PC-9 (cell line): Measurements from ENCODE around the gene MACROD1. TPM values are rescaled to one million over a fixed set of nuclear protein-coding genes. Genes with fewer than 3 reads are reported as not detected.

Experiments
- BruUV-seq: library from RNA; stranded (reverse); fragments of 400-500 nt; replicated peaks from 2 replicates; lab custom pipeline; 2021; lab: Mats Ljungman, UMichigan
- CTCF ChIA-PET: fragments of 300-600 bp; sonication (Branson Sonifier 250); formaldehyde crosslinking; loops from one replicate; lab custom pipeline; 2022; ENCODE audit warnings: antibody characterized with exemption; lab: Charles Lee
- POLR2A ChIA-PET: fragments of 300-600 bp; sonication (Branson Sonifier 250); formaldehyde crosslinking; loops from one replicate; lab custom pipeline; 2022; ENCODE audit warnings: antibody characterized with exemption; ENCODE audit not compliant: unreplicated experiment; lab: Charles Lee
- DNase-seq, 2 experiments: peaks; one replicate each; pipeline versions ENCODE4 v3.0.0 to v3.0.0-alpha.2; 2015 to 2022; ENCODE audit warnings: mixed read lengths in 1 of 2
- H2AFZ ChIP-seq: fragments of 200-600 bp; sonication (generic); 2 replicates; pipeline ENCODE4 v1.8.1; 2017; ENCODE audit warnings: antibody characterized with exemption
- H3F3A ChIP-seq: fragments of 200-600 bp; sonication (generic); 2 replicates; pipeline ENCODE4 v1.8.1; 2017; ENCODE audit warnings: antibody characterized with exemption, mild to moderate bottlenecking, low read depth; ENCODE audit not compliant: insufficient read depth
- H3K27ac ChIP-seq: fragments of 200-600 bp; sonication (generic); 2 replicates; pipeline ENCODE4 v1.6.1; 2016; ENCODE audit warnings: mixed run types
- H3K27me3 ChIP-seq: fragments of 200-600 bp; sonication (generic); 2 replicates; pipeline ENCODE4 v1.6.1; 2016; ENCODE audit warnings: low read depth, mixed run types; ENCODE audit not compliant: insufficient read depth
- H3K36me3 ChIP-seq: fragments of 200-600 bp; sonication (generic); 2 replicates; pipeline ENCODE4 v1.6.1; 2016; ENCODE audit warnings: low read depth, mixed run types
- H3K4me1 ChIP-seq: fragments of 200-600 bp; sonication (generic); replicated peaks from 2 replicates; pipeline ENCODE4 v1.6.1; 2016; ENCODE audit warnings: mixed run types; ENCODE audit not compliant: insufficient read depth
- H3K4me2 ChIP-seq: fragments of 200-600 bp; sonication (generic); 2 replicates; pipeline ENCODE4 v1.6.1; 2017; ENCODE audit warnings: mixed run types
- H3K4me3 ChIP-seq: fragments of 200-600 bp; sonication (generic); 2 replicates; pipeline ENCODE4 v1.6.1; 2016; ENCODE audit warnings: mixed run types
- H3K79me2 ChIP-seq: fragments of 200-600 bp; sonication (generic); 2 replicates; pipeline ENCODE4 v1.6.1; 2017; ENCODE audit warnings: low read depth, mixed run types
- H3K9me2 ChIP-seq: fragments of 200-600 bp; sonication (generic); 2 replicates; pipeline ENCODE4 v1.8.1; 2017; ENCODE audit warnings: mild to moderate bottlenecking; ENCODE audit not compliant: insufficient read depth
- H3K9me3 ChIP-seq: fragments of 200-600 bp; sonication (generic); 2 replicates; pipeline ENCODE4 v1.8.1; 2016; ENCODE audit warnings: low read depth; ENCODE audit not compliant: insufficient read depth
- H4K20me1 ChIP-seq: fragments of 200-600 bp; sonication (generic); 2 replicates; pipeline ENCODE4 v1.8.1; 2017; ENCODE audit not compliant: insufficient read depth
- EZH2 ChIP-seq: fragments of 200-600 bp; sonication (generic); IDR thresholded peaks from 2 replicates; pipeline ENCODE4 v1.8.0; 2017; ENCODE audit warnings: antibody characterized with exemption, low read depth
- intact Hi-C: fragments of 100-400 bp; cut with micrococcal nuclease; formaldehyde crosslinking; loops from one replicate; pipeline ENCODE4 v1.10.0; 2022; ENCODE audit not compliant: unreplicated experiment
- total RNA-seq: library from RNA; stranded (reverse); gene quantifications from 2 replicates; pipeline ENCODE4 v1.2.3, GENCODE V29; 2021
- TF ChIP-seq, protein P1 (sequence below): fragments of 200-600 bp; sonication (generic); conservative IDR thresholded peaks from 2 replicates; pipeline ENCODE4 v1.6.1; 2017; ENCODE audit warnings: mixed run types, antibody characterized with exemption, mild to moderate bottlenecking, moderate library complexity

Gene MACROD1
- total RNA-seq, 1 experiment from 2014 or later: 41.0 TPM

- ChIA-PET CTCF (no interaction called here), POLR2A (no interaction called here)
- Histone ChIP-seq H3K27ac (no peak overlapping the region), H3K4me2 (no peak overlapping the region), H3K4me3 (no peak overlapping the region), H4K20me1 (peaks cover 39% of the 10 kb centered on the region), H3K79me2 (no peaks in the 10 kb centered on the region), H3K9me2 (no peaks in the 10 kb centered on the region), H3K36me3 (no peaks in the 10 kb centered on the region), H3K4me1 (no peaks in the 10 kb centered on the region), H3F3A (peaks cover 6% of the 10 kb centered on the region; the same call in 1 of the 2 replicates), H3K27me3 (no peaks in the 10 kb centered on the region), H2AFZ (no peak overlapping the region), H3K9me3 (no peaks in the 10 kb centered on the region)
- no peak for DNase-seq
- BruUV-seq: no TSS peak
- intact Hi-C loops: no loop called here
- TF ChIP-seq EZH2: no peak
- TF ChIP-seq, protein P1, sequence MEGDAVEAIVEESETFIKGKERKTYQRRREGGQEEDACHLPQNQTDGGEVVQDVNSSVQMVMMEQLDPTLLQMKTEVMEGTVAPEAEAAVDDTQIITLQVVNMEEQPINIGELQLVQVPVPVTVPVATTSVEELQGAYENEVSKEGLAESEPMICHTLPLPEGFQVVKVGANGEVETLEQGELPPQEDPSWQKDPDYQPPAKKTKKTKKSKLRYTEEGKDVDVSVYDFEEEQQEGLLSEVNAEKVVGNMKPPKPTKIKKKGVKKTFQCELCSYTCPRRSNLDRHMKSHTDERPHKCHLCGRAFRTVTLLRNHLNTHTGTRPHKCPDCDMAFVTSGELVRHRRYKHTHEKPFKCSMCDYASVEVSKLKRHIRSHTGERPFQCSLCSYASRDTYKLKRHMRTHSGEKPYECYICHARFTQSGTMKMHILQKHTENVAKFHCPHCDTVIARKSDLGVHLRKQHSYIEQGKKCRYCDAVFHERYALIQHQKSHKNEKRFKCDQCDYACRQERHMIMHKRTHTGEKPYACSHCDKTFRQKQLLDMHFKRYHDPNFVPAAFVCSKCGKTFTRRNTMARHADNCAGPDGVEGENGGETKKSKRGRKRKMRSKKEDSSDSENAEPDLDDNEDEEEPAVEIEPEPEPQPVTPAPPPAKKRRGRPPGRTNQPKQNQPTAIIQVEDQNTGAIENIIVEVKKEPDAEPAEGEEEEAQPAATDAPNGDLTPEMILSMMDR: no peak
These were observed 156.2 kb downstream of the MACROD1 start for GRCh38 chr11:64009710-64010109.

- no peak overlapping the region for H3K4me3 ChIP-seq
- H3K79me2 ChIP-seq: no peaks in the 10 kb centered on the region
- DNase-seq: no peak
- H4K20me1 ChIP-seq: peaks cover 42% of the 10 kb centered on the region
- H3K4me2 ChIP-seq: no peak overlapping the region
- intact Hi-C loops: no loop called here
- no peaks in the 10 kb centered on the region for H3K27me3 ChIP-seq
- no peak for TF ChIP-seq EZH2
- no peaks in the 10 kb centered on the region for H3K36me3 ChIP-seq
- no peak overlapping the region for H3K27ac ChIP-seq
- H3F3A ChIP-seq: peaks cover 6% of the 10 kb centered on the region; the same call in 1 of the 2 replicates
- H3K9me2 ChIP-seq: no peaks in the 10 kb centered on the region
- H3K4me1 ChIP-seq: no peaks in the 10 kb centered on the region
- H2AFZ ChIP-seq: no peak overlapping the region
- no TSS peak for BruUV-seq
- H3K9me3 ChIP-seq: no peaks in the 10 kb centered on the region
- CTCF ChIA-PET: no interaction called here
- POLR2A ChIA-PET: no interaction called here
These were observed 156.8 kb downstream of the MACROD1 start for GRCh38 chr11:64008914-64009633.

DNA sequence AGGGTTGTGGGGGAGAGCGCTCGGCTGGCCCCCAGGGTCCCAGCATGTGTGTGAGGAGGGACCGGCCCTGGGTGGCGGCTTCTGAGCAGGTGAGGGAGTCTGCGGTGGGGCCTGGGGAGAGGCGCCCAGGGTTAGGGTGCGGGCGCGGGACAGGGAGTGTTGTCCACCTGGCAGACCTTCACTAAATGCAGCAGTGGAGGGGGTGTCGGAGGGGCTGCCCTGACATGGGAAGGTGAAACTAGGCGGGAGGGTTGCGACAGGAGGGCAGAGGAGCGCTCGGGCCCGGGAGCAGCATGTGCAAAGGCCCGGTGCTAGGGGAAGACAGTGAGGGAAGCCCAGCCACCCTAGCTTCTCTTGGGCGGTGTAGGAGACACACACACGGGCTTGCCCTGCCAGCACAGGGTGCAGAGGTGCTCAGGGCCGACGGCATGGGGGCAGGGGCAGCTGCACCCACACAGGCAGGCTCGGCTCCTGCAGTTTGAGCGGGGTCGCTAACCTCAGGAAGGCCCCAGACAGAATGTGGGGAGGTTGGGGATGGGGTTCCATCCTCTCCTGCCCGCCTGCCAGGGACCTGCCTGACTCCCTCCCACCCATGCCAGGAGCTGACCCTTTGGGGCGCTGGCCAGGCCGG lies 157.5 kb downstream of the MACROD1 start:
- ChIA-PET POLR2A (interaction anchor here (0.6 kb wide), 1 partner anchor 169 kb away, joined by 4 read pairs; the partner anchor contains the start of gene MARK2), CTCF (no interaction called here)
- H3K27ac ChIP-seq: no peak overlapping the region
- no peaks in the 10 kb centered on the region for H3K79me2 ChIP-seq
- no peak overlapping the region for H2AFZ ChIP-seq
- H3K9me2 ChIP-seq: no peaks in the 10 kb centered on the region
- no peak for DNase-seq
- H3K36me3 ChIP-seq: no peaks in the 10 kb centered on the region
- no peak overlapping the region for H3K4me3 ChIP-seq
- intact Hi-C loops: no loop called here
- H3K4me2 ChIP-seq: no peak overlapping the region
- TF ChIP-seq, protein P1: no peak
- TF ChIP-seq EZH2: no peak
- H3K4me1 ChIP-seq: no peaks in the 10 kb centered on the region
- no peaks in the 10 kb centered on the region for H3K9me3 ChIP-seq
- peaks cover 49% of the 10 kb centered on the region for H4K20me1 ChIP-seq
- no peaks in the 10 kb centered on the region for H3K27me3 ChIP-seq
- no TSS peak for BruUV-seq
- H3F3A ChIP-seq: peaks cover 13% of the 10 kb centered on the region; the same call in 1 of the 2 replicates
